ENCODE measurements around the gene STK4.

DNA sequence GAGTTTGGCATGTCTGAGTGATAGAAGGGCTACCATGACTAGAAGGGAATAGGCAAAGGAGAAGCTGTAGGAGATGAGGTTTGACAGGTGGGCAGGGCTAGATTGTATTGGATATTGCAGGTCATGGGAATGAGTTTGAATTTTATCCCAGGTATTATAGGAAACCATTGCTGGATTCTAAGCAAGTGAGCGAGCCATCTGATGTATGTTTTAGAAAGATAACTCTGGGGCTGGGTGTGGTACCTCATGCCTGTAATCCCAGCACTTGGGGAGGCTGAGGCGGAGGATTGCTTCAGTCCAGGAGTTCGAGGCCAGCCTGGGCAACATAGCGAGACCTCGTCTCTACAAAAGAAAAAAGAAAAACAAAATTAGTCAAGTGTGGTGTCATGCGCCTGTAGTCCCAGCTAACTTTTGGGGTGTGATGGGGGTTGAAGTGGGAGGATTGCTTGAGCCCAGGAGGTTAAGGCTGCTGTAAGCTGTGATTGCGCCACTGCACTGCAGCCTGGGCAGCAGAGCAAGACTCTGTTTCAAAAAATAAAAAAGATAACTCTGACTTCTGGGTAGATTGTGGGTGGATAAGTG is 16.9 kb downstream of the STK4 start:
- TF ChIP-seq, protein P1, sequence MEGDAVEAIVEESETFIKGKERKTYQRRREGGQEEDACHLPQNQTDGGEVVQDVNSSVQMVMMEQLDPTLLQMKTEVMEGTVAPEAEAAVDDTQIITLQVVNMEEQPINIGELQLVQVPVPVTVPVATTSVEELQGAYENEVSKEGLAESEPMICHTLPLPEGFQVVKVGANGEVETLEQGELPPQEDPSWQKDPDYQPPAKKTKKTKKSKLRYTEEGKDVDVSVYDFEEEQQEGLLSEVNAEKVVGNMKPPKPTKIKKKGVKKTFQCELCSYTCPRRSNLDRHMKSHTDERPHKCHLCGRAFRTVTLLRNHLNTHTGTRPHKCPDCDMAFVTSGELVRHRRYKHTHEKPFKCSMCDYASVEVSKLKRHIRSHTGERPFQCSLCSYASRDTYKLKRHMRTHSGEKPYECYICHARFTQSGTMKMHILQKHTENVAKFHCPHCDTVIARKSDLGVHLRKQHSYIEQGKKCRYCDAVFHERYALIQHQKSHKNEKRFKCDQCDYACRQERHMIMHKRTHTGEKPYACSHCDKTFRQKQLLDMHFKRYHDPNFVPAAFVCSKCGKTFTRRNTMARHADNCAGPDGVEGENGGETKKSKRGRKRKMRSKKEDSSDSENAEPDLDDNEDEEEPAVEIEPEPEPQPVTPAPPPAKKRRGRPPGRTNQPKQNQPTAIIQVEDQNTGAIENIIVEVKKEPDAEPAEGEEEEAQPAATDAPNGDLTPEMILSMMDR (IDR thresholded peaks at IDR 0.05; ENCODE audit: low read depth, low read length), result no peak
- TF ChIP-seq POLR2A (IDR thresholded peaks at IDR 0.05; ENCODE audit: extremely low read depth, insufficient read length), result no peak
- no peak for TF ChIP-seq MYC (IDR thresholded peaks at IDR 0.05; ENCODE audit: low read depth, low read length)

All from NB4 (cell line).